SU-DHL-6 (cell line): ENCODE measurements around the gene NYAP2.

Experiments
- CTCF ChIP-seq: fragments of 200-600 bp; sonication (generic); IDR thresholded peaks from one replicate; pipeline ENCODE4 v1.5.1; 2017; ENCODE audit warnings: antibody characterized with exemption, mild to moderate bottlenecking, low read length, moderate library complexity; ENCODE audit not compliant: insufficient read depth, poor library complexity, severe bottlenecking
- EZH2phosphoT487 ChIP-seq: fragments of 200-600 bp; sonication (generic), shearing (Covaris generic); conservative IDR thresholded peaks from 2 replicates; pipeline ENCODE4 v1.6.1; 2018; ENCODE audit warnings: mild to moderate bottlenecking, antibody characterized with exemption, low read length, moderate library complexity, mixed read lengths

- no peak for TF ChIP-seq CTCF
- no peak for TF ChIP-seq EZH2phosphoT487
Observed at GRCh38 chr2:225434014-225434413, 34.5 kb downstream of the NYAP2 start.
